ENCODE measurements around the gene BTBD7. TPM values are rescaled to one million over a fixed set of nuclear protein-coding genes. Genes with fewer than 3 reads are reported as not detected.
A peak's percentile ranks its signal among the peaks of the same experiment; 100 is the strongest.

BTBD7 gene
- total RNA-seq, 1 donor from 2014 or later = 53.2 TPM

- TF ChIP-seq CTCF (IDR thresholded peaks at IDR 0.05; ENCODE audit: insufficient read depth, low read depth, low read length) = no peak
- TF ChIP-seq EZH2 (IDR thresholded peaks at IDR 0.05; ENCODE audit: insufficient read depth, low read length) = no peak
- no peak for FAIRE-seq
- no peak overlapping the region for H3K4me3 Mint-ChIP-seq (ENCODE audit: unreplicated experiment)
Observed at GRCh38 chr14:93317210-93317874, 15.5 kb downstream of the BTBD7 start.

DNA sequence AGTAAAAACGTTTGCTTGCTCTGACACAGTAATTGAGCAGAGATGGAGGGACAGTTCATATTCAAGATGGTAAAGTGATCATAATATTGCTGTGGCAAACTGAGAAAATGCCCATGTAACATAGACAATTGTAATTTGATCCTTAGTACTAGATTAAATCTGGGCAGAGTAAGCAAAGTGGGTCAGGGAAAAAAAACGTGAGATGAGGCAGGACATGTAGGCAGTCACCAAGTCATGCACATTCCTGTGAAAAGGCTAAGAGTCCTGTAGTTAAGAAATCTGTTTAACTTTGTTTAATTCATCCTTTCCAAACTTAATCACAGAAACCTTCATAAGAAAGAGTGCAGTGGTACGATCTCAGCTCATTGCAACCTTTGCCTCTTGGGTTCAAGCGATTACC lies 16.1 kb downstream of the BTBD7 start:
- Mint-ChIP-seq H3K27me3 (ENCODE audit: low read depth, unreplicated experiment) (no peaks in the 10 kb centered on the region), H3K4me3 (ENCODE audit: unreplicated experiment) (no peak overlapping the region), H3K27ac (ENCODE audit: unreplicated experiment) (no peak overlapping the region), H3K36me3 (ENCODE audit: low read depth, unreplicated experiment) (no peaks in the 10 kb centered on the region), H3K9me3 (ENCODE audit: unreplicated experiment) (no peaks in the 10 kb centered on the region), H3K4me1 (ENCODE audit: low read depth, unreplicated experiment) (peaks cover 38% of the 10 kb centered on the region)
- no peak overlapping the region for H3K9ac ChIP-seq (ENCODE audit: low read length)
- H3K4me1 ChIP-seq (ENCODE audit: insufficient read depth, low read length) = peaks cover 19% of the 10 kb centered on the region
- peak; percentile 45 for FAIRE-seq
- H3K4me2 ChIP-seq (ENCODE audit: low read length) = no peak overlapping the region
- no peaks in the 10 kb centered on the region for H3K36me3 ChIP-seq (ENCODE audit: insufficient read depth, low read length)
- no peak for TF ChIP-seq CTCF (IDR thresholded peaks at IDR 0.05; ENCODE audit: insufficient read depth, low read depth, low read length)
- TF ChIP-seq EZH2 (IDR thresholded peaks at IDR 0.05; ENCODE audit: insufficient read depth, low read length) = no peak
- H3K27ac ChIP-seq (ENCODE audit: low read depth, low read length) = no peak overlapping the region
- no peaks in the 10 kb centered on the region for H3K27me3 ChIP-seq (ENCODE audit: insufficient read depth, low read length)
- no peak for DNase-seq (ENCODE audit: low read depth)
- no peak overlapping the region for H3K4me3 ChIP-seq (ENCODE audit: insufficient read depth, low read depth, low read length)
- H4K20me1 ChIP-seq (ENCODE audit: insufficient read depth, low read length) = peaks cover 77% of the 10 kb centered on the region
- H2AFZ ChIP-seq (ENCODE audit: low read depth, low read length) = no peak overlapping the region
- no peaks in the 10 kb centered on the region for H3K9me3 ChIP-seq (ENCODE audit: insufficient read depth, low read depth, low read length)
- peaks cover 94% of the 10 kb centered on the region for H3K79me2 ChIP-seq (ENCODE audit: insufficient read depth, low read length)

More at GRCh38 chr14:93317210-93317874, 15.5 kb downstream of the BTBD7 start:
- no peak for DNase-seq (ENCODE audit: low read depth)
- H3K4me1 Mint-ChIP-seq (ENCODE audit: low read depth, unreplicated experiment) = peaks cover 38% of the 10 kb centered on the region
- no peaks in the 10 kb centered on the region for H3K27me3 ChIP-seq (ENCODE audit: insufficient read depth, low read length)
- H3K36me3 Mint-ChIP-seq (ENCODE audit: low read depth, unreplicated experiment) = no peaks in the 10 kb centered on the region
- H3K9me3 ChIP-seq (ENCODE audit: insufficient read depth, low read depth, low read length) = no peaks in the 10 kb centered on the region
- peaks cover 94% of the 10 kb centered on the region for H3K79me2 ChIP-seq (ENCODE audit: insufficient read depth, low read length)
- peak overlapping the region; percentile 48 for H3K27ac ChIP-seq (ENCODE audit: low read depth, low read length)
- H3K9me3 Mint-ChIP-seq (ENCODE audit: unreplicated experiment) = no peaks in the 10 kb centered on the region
- peak overlapping the region; percentile 73 for H3K4me2 ChIP-seq (ENCODE audit: low read length)
- H3K4me3 ChIP-seq (ENCODE audit: insufficient read depth, low read depth, low read length) = no peak overlapping the region
- H3K27ac Mint-ChIP-seq (ENCODE audit: unreplicated experiment) = peak overlapping the region; percentile 75
- peaks cover 19% of the 10 kb centered on the region for H3K4me1 ChIP-seq (ENCODE audit: insufficient read depth, low read length)
- no peak overlapping the region for H3K9ac ChIP-seq (ENCODE audit: low read length)
- H3K36me3 ChIP-seq (ENCODE audit: insufficient read depth, low read length) = no peaks in the 10 kb centered on the region
- H3K27me3 Mint-ChIP-seq (ENCODE audit: low read depth, unreplicated experiment) = no peaks in the 10 kb centered on the region
- peaks cover 77% of the 10 kb centered on the region for H4K20me1 ChIP-seq (ENCODE audit: insufficient read depth, low read length)
- no peak overlapping the region for H2AFZ ChIP-seq (ENCODE audit: low read depth, low read length)

- Histone ChIP-seq H3K4me3 (ENCODE audit: insufficient read depth, low read depth, low read length) (no peak overlapping the region), H3K4me1 (ENCODE audit: insufficient read depth, low read length) (peaks cover 19% of the 10 kb centered on the region), H3K9me3 (ENCODE audit: insufficient read depth, low read depth, low read length) (no peaks in the 10 kb centered on the region), H4K20me1 (ENCODE audit: insufficient read depth, low read length) (peaks cover 74% of the 10 kb centered on the region), H3K9ac (ENCODE audit: low read length) (no peak overlapping the region), H2AFZ (ENCODE audit: low read depth, low read length) (no peak overlapping the region), H3K27me3 (ENCODE audit: insufficient read depth, low read length) (no peaks in the 10 kb centered on the region), H3K4me2 (ENCODE audit: low read length) (no peak overlapping the region), H3K27ac (ENCODE audit: low read depth, low read length) (no peak overlapping the region), H3K36me3 (ENCODE audit: insufficient read depth, low read length) (no peaks in the 10 kb centered on the region), H3K79me2 (ENCODE audit: insufficient read depth, low read length) (peaks cover 94% of the 10 kb centered on the region)
- FAIRE-seq (no peak), DNase-seq (ENCODE audit: low read depth) (no peak)
- H3K9me3 Mint-ChIP-seq (ENCODE audit: unreplicated experiment) = no peaks in the 10 kb centered on the region
- H3K36me3 Mint-ChIP-seq (ENCODE audit: low read depth, unreplicated experiment) = no peaks in the 10 kb centered on the region
- no peak overlapping the region for H3K4me3 Mint-ChIP-seq (ENCODE audit: unreplicated experiment)
- H3K4me1 Mint-ChIP-seq (ENCODE audit: low read depth, unreplicated experiment) = peaks cover 42% of the 10 kb centered on the region
- no peak for TF ChIP-seq EZH2 (IDR thresholded peaks at IDR 0.05; ENCODE audit: insufficient read depth, low read length)
- no peak for TF ChIP-seq CTCF (IDR thresholded peaks at IDR 0.05; ENCODE audit: insufficient read depth, low read depth, low read length)
- no peaks in the 10 kb centered on the region for H3K27me3 Mint-ChIP-seq (ENCODE audit: low read depth, unreplicated experiment)
- no peak overlapping the region for H3K27ac Mint-ChIP-seq (ENCODE audit: unreplicated experiment)
Observed at GRCh38 chr14:93315575-93315974, 17.3 kb downstream of the BTBD7 start.

Data from astrocyte (in vitro differentiated cells and primary cell).